ENCODE data around the gene CFAP46.

DNA sequence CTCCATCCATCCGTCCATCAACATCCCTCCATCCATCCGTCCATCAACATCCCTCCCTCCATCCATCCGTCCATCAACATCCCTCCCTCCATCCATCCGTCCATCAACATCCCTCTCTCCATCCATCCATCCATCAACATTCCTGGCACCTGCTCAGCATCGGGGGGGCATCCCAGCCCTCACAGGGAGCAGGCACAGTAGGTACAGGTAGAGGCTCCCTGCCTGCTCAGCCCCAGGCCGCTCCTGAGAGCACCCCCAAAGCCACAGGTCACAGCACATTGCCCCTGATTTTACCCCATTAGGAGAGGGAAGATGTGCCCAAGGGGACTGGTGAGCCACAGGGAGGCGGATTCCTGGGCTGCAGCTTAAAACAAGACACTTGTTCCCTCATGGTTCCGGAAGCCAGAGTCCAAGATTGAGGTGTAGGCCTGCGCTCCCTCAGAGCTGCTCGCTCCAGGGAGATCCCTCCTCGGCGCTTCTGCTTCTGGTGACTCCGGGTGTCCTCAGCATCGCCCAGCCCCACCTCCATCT lies 21.1 kb upstream of the CFAP46 start:
- TF ChIP-seq E2F4 (CRISPR knock-in tag; IDR thresholded peaks at IDR 0.05; ENCODE audit: borderline replicate concordance, low read depth) (no peak), SMAD4 (CRISPR knock-in tag; IDR thresholded peaks at IDR 0.05) (no peak), EMX1 (CRISPR knock-in tag; IDR thresholded peaks at IDR 0.05) (no peak), CTCF (IDR thresholded peaks at IDR 0.05) (no peak), JUN (CRISPR knock-in tag; IDR thresholded peaks at IDR 0.05) (no peak), USF2 (CRISPR knock-in tag; IDR thresholded peaks at IDR 0.05) (no peak), ETV6 (CRISPR knock-in tag; IDR thresholded peaks at IDR 0.05) (no peak), NR1H2 (CRISPR knock-in tag; IDR thresholded peaks at IDR 0.05) (no peak), NFATC4 (CRISPR knock-in tag; IDR thresholded peaks at IDR 0.05) (no peak), NR3C1 (CRISPR knock-in tag; conservative IDR thresholded peaks at IDR 0.05; ENCODE audit: low read depth) (no peak)
- TF ChIP-seq, protein P1, sequence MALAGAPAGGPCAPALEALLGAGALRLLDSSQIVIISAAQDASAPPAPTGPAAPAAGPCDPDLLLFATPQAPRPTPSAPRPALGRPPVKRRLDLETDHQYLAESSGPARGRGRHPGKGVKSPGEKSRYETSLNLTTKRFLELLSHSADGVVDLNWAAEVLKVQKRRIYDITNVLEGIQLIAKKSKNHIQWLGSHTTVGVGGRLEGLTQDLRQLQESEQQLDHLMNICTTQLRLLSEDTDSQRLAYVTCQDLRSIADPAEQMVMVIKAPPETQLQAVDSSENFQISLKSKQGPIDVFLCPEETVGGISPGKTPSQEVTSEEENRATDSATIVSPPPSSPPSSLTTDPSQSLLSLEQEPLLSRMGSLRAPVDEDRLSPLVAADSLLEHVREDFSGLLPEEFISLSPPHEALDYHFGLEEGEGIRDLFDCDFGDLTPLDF (CRISPR knock-in tag; IDR thresholded peaks at IDR 0.05), result no peak
